Measurements from ENCODE around the gene IGFL2.
"Not testable (repeated sequence)": the region's sequence is repeated elsewhere in the genome, so short reads cannot be mapped to it uniquely, and the experiment has no call there.

IGFL2 gene

GRCh38 chr19:46147791-46148288 lies at the start of gene IGFL2:
Gene IGFL2, plus strand, starts transcription at chr19:46148238. Its CDS starts 41 bp downstream, at chr19:46148279.
- Mint-ChIP-seq H3K4me1 (ENCODE audit: low read depth) (no peaks in the 10 kb centered on the region), H3K36me3 (ENCODE audit: low read depth) (no peaks in the 10 kb centered on the region), H3K4me3 (no peak within 1 kb of the TSS), H3K27me3 (ENCODE audit: low read depth) (peaks cover 33% of the 10 kb centered on the region), H3K27ac (no peak within 1 kb of the TSS), H3K9me3 (no peaks in the 10 kb centered on the region)
- DNase-seq (ENCODE audit: low spot score) = no peak

- no peaks in the 10 kb centered on the region for H3K36me3 Mint-ChIP-seq (ENCODE audit: low read depth)
- peaks cover 13% of the 10 kb centered on the region for H3K9me3 Mint-ChIP-seq
- no peak overlapping the region for H3K4me3 Mint-ChIP-seq
- H3K27ac Mint-ChIP-seq = no peak overlapping the region
- H3K4me1 Mint-ChIP-seq (ENCODE audit: low read depth) = no peaks in the 10 kb centered on the region
- H3K27me3 Mint-ChIP-seq (ENCODE audit: low read depth) = peaks cover 30% of the 10 kb centered on the region
- DNase-seq (ENCODE audit: low spot score) = no peak
Measured at GRCh38 chr19:46100344-46100743, 47.7 kb upstream of the IGFL2 start.

- Mint-ChIP-seq H3K36me3 (ENCODE audit: low read depth) (no peaks in the 10 kb centered on the region), H3K9me3 (peaks cover 13% of the 10 kb centered on the region), H3K4me3 (no peak overlapping the region), H3K4me1 (ENCODE audit: low read depth) (no peaks in the 10 kb centered on the region), H3K27me3 (ENCODE audit: low read depth) (peaks cover 21% of the 10 kb centered on the region), H3K27ac (no peak overlapping the region)
- DNase-seq (ENCODE audit: low spot score) = no peak
Measured at GRCh38 chr19:46101293-46101692, 46.7 kb upstream of the IGFL2 start.

- not testable (repeated sequence) for DNase-seq (ENCODE audit: low spot score); H3K27ac Mint-ChIP-seq; H3K36me3 Mint-ChIP-seq (ENCODE audit: low read depth); H3K4me1 Mint-ChIP-seq (ENCODE audit: low read depth); H3K9me3 Mint-ChIP-seq; H3K4me3 Mint-ChIP-seq
- H3K27me3 Mint-ChIP-seq (ENCODE audit: low read depth) = peaks cover 11% of the 10 kb centered on the region
Measured at GRCh38 chr19:46102333-46102732, 45.7 kb upstream of the IGFL2 start.

- no peak for DNase-seq (ENCODE audit: low spot score)
- Mint-ChIP-seq H3K4me1 (ENCODE audit: low read depth) (no peaks in the 10 kb centered on the region), H3K27me3 (ENCODE audit: low read depth) (peaks cover 11% of the 10 kb centered on the region), H3K9me3 (no peaks in the 10 kb centered on the region), H3K36me3 (ENCODE audit: low read depth) (no peaks in the 10 kb centered on the region), H3K4me3 (no peak overlapping the region), H3K27ac (no peak overlapping the region)
Measured at GRCh38 chr19:46107371-46107770, 40.7 kb upstream of the IGFL2 start.

GRCh38 chr19:46109876-46110275 lies 38.2 kb upstream of the IGFL2 start:
- DNase-seq (ENCODE audit: low spot score) = no peak
- Mint-ChIP-seq H3K27ac (no peak overlapping the region), H3K4me3 (no peak overlapping the region), H3K9me3 (no peaks in the 10 kb centered on the region), H3K27me3 (ENCODE audit: low read depth) (peaks cover 18% of the 10 kb centered on the region), H3K4me1 (ENCODE audit: low read depth) (peaks cover under 1% of the 10 kb centered on the region), H3K36me3 (ENCODE audit: low read depth) (no peaks in the 10 kb centered on the region)

GRCh38 chr19:46111376-46111775 lies 36.7 kb upstream of the IGFL2 start:
- no peak overlapping the region for H3K4me3 Mint-ChIP-seq
- H3K36me3 Mint-ChIP-seq (ENCODE audit: low read depth) = no peaks in the 10 kb centered on the region
- peaks cover 20% of the 10 kb centered on the region for H3K27me3 Mint-ChIP-seq (ENCODE audit: low read depth)
- H3K27ac Mint-ChIP-seq = no peak overlapping the region
- peaks cover 6% of the 10 kb centered on the region for H3K4me1 Mint-ChIP-seq (ENCODE audit: low read depth)
- H3K9me3 Mint-ChIP-seq = no peaks in the 10 kb centered on the region
- DNase-seq (ENCODE audit: low spot score) = no peak

GRCh38 chr19:46112527-46112926 lies 35.5 kb upstream of the IGFL2 start:
- no peak overlapping the region for H3K4me3 Mint-ChIP-seq
- H3K27ac Mint-ChIP-seq = no peak overlapping the region
- H3K4me1 Mint-ChIP-seq (ENCODE audit: low read depth) = peaks cover 6% of the 10 kb centered on the region
- no peak for DNase-seq (ENCODE audit: low spot score)
- H3K27me3 Mint-ChIP-seq (ENCODE audit: low read depth) = peaks cover 20% of the 10 kb centered on the region
- H3K9me3 Mint-ChIP-seq = no peaks in the 10 kb centered on the region
- H3K36me3 Mint-ChIP-seq (ENCODE audit: low read depth) = no peaks in the 10 kb centered on the region

- Mint-ChIP-seq H3K9me3 (no peaks in the 10 kb centered on the region), H3K27ac (no peak overlapping the region), H3K4me1 (ENCODE audit: low read depth) (peaks cover 6% of the 10 kb centered on the region), H3K4me3 (no peak overlapping the region), H3K36me3 (ENCODE audit: low read depth) (no peaks in the 10 kb centered on the region), H3K27me3 (ENCODE audit: low read depth) (peaks cover 17% of the 10 kb centered on the region)
- no peak for DNase-seq (ENCODE audit: low spot score)
Measured at GRCh38 chr19:46113726-46114125, 34.3 kb upstream of the IGFL2 start.

- peak; percentile 81 for DNase-seq (ENCODE audit: low spot score)
- Mint-ChIP-seq H3K27me3 (ENCODE audit: low read depth) (peaks cover 18% of the 10 kb centered on the region), H3K36me3 (ENCODE audit: low read depth) (no peaks in the 10 kb centered on the region), H3K4me3 (no peak overlapping the region), H3K9me3 (no peaks in the 10 kb centered on the region), H3K4me1 (ENCODE audit: low read depth) (peaks cover 6% of the 10 kb centered on the region), H3K27ac (no peak overlapping the region)
Measured at GRCh38 chr19:46115396-46116106, 32.5 kb upstream of the IGFL2 start.

- Mint-ChIP-seq H3K27ac (no peak overlapping the region), H3K9me3 (no peaks in the 10 kb centered on the region), H3K4me1 (ENCODE audit: low read depth) (peaks cover 6% of the 10 kb centered on the region), H3K36me3 (ENCODE audit: low read depth) (no peaks in the 10 kb centered on the region), H3K4me3 (no peak overlapping the region), H3K27me3 (ENCODE audit: low read depth) (peaks cover 15% of the 10 kb centered on the region)
- DNase-seq (ENCODE audit: low spot score) = no peak
Measured at GRCh38 chr19:46116121-46116520, 31.9 kb upstream of the IGFL2 start.

GRCh38 chr19:46118136-46118535 lies 29.9 kb upstream of the IGFL2 start:
- no peaks in the 10 kb centered on the region for H3K36me3 Mint-ChIP-seq (ENCODE audit: low read depth)
- peaks cover 6% of the 10 kb centered on the region for H3K4me1 Mint-ChIP-seq (ENCODE audit: low read depth)
- peaks cover 14% of the 10 kb centered on the region for H3K27me3 Mint-ChIP-seq (ENCODE audit: low read depth)
- H3K9me3 Mint-ChIP-seq = no peaks in the 10 kb centered on the region
- H3K27ac Mint-ChIP-seq = no peak overlapping the region
- DNase-seq (ENCODE audit: low spot score) = no peak
- H3K4me3 Mint-ChIP-seq = no peak overlapping the region

- no peak for DNase-seq (ENCODE audit: low spot score)
- no peaks in the 10 kb centered on the region for H3K36me3 Mint-ChIP-seq (ENCODE audit: low read depth)
- H3K4me3 Mint-ChIP-seq = no peak within 1 kb of the TSS
- H3K27me3 Mint-ChIP-seq (ENCODE audit: low read depth) = peaks cover 29% of the 10 kb centered on the region
- no peaks in the 10 kb centered on the region for H3K4me1 Mint-ChIP-seq (ENCODE audit: low read depth)
- no peaks in the 10 kb centered on the region for H3K9me3 Mint-ChIP-seq
- no peak within 1 kb of the TSS for H3K27ac Mint-ChIP-seq
Measured at GRCh38 chr19:46124638-46125115, 23.4 kb upstream of the IGFL2 start, which contains the start of gene IGFL3. Gene IGFL3, minus strand, starts transcription at chr19:46124688. Its CDS starts 39 bp downstream, at chr19:46124649.

- peaks cover 31% of the 10 kb centered on the region for H3K27me3 Mint-ChIP-seq (ENCODE audit: low read depth)
- H3K4me1 Mint-ChIP-seq (ENCODE audit: low read depth) = no peaks in the 10 kb centered on the region
- no peaks in the 10 kb centered on the region for H3K36me3 Mint-ChIP-seq (ENCODE audit: low read depth)
- H3K27ac Mint-ChIP-seq = no peak overlapping the region
- DNase-seq (ENCODE audit: low spot score) = no peak
- no peak overlapping the region for H3K4me3 Mint-ChIP-seq
- no peaks in the 10 kb centered on the region for H3K9me3 Mint-ChIP-seq
Measured at GRCh38 chr19:46125447-46125846, 22.6 kb upstream of the IGFL2 start.
